ENCODE data around the gene GZMM. TPM values are rescaled to one million over a fixed set of nuclear protein-coding genes. Genes with fewer than 3 reads are reported as not detected.

Gene GZMM
- total and polyA plus RNA-seq, 9 donors, result 0.15 to 0.56 (median 0.25) TPM; not detected in 1

DNA sequence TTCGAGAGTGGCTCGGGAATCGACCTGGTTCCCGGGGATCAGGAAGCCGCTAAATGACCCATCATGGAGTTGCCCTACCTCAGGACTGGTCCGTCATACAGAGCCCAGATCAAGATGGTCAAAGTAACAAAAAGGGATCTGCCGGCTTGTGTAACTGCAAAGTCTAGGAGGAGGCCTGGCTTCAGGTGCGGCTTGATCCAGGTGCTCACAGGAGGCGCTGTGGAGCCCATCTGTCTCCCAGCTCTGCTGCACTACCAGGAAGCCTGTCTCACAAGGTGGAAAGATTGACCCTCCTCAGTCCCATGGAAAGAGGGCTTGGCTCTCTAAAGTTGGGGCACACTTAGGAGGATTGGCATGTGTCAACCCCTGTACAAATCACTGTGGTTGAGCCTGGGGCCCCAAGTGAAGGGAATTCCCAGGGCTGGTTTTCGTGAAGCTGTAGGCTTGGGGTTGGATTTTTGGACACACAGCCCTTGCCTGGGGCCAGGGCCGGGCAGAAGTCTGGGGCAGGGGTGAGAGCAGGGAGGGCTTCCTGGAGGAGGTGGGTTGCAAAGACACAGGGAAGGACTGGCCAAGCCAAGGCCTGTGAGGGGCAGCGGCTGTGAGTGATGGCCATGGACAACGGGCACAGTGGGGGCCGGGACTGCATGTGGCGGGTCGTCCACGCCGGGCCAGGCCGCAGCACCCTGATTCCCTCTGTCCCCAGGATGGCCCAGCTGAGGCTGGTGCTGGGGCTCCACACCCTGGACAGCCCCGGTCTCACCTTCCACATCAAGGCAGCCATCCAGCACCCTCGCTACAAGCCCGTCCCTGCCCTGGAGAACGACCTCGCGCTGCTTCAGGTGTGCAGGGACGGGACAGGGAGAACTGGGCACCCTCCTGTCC, 4.2 kb downstream of the GZMM start:
- Histone ChIP-seq H3K9me3 (replicated peaks; ENCODE audit: control insufficient read depth, low read depth, low read length) (no peaks in the 10 kb centered on the region), H3K4me3 (ENCODE audit: low read length) (no peak overlapping the region), H3K27ac (ENCODE audit: low read length) (no peak overlapping the region), H3K27me3 (ENCODE audit: control insufficient read depth, insufficient read depth, low read length) (peaks cover 8% of the 10 kb centered on the region), H3K4me1 (ENCODE audit: control insufficient read depth, insufficient read depth, low read length) (no peaks in the 10 kb centered on the region), H3K36me3 (ENCODE audit: control insufficient read depth, insufficient read depth, low read length) (peaks cover 2% of the 10 kb centered on the region)
- DNase-seq, result no peak
- 85% methylated on average over 19 of the region's 26 CpGs for WGBS (ENCODE audit: insufficient coverage)

DNA sequence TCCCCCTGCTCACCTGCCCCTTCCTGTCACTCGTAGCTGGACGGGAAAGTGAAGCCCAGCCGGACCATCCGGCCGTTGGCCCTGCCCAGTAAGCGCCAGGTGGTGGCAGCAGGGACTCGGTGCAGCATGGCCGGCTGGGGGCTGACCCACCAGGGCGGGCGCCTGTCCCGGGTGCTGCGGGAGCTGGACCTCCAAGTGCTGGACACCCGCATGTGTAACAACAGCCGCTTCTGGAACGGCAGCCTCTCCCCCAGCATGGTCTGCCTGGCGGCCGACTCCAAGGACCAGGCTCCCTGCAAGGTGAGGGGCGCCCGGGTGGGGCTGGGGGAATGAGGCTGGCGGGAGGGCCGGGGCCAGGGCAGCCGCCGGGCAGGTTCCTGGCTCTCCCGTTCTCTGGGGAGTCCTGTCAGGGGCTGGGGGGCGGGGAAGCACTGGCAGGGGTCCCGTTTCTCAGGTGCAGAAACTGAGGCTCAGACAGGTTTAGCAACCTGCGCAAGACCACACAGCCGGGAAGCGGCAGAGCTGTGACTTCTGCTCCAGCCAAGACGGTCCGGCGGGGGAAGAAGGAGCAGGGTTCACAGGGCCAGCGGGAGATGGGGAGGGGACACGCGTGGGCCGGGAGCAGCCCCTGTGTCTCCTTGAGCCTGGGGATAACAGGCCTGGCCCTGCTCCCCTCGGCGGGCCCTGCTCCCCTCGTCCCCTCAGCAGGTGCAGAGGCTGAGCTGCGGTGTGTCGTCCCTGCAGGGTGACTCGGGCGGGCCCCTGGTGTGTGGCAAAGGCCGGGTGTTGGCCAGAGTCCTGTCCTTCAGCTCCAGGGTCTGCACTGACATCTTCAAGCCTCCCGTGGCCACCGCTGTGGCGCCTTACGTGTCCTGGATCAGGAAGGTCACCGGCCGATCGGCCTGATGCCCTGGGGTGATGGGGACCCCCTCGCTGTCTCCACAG, 5.3 kb downstream of the GZMM start:
- 68% methylated on average over 39 of the region's 52 CpGs for WGBS (ENCODE audit: insufficient coverage)
- Histone ChIP-seq H3K27ac (ENCODE audit: low read length) (no peak overlapping the region), H3K36me3 (ENCODE audit: control insufficient read depth, insufficient read depth, low read length) (no peaks in the 10 kb centered on the region), H3K4me3 (ENCODE audit: low read length) (no peak overlapping the region), H3K9me3 (replicated peaks; ENCODE audit: control insufficient read depth, low read depth, low read length) (no peaks in the 10 kb centered on the region), H3K4me1 (ENCODE audit: control insufficient read depth, insufficient read depth, low read length) (no peaks in the 10 kb centered on the region), H3K27me3 (ENCODE audit: control insufficient read depth, insufficient read depth, low read length) (peaks cover 8% of the 10 kb centered on the region)
- no peak for DNase-seq

DNA sequence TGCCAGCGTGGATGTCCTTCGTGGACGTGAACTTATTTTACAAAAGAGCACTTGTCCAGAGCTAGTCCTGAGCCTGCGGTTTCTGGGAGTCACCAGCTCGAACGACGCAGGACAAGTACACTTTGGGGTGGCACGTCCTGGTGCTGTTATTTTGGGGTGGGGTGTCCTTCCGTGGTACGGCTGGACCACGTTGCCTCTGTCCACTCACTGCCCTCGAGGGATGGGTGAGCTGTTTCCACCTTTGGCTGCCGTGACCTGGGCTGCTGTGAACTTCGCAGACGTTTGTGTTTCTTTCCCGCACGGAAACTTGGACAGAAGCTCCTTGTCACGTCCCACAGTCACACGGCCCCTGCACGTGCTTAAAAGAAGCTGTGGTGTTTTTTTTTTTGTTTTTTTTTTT, 11.0 kb downstream of the GZMM start:
- Histone ChIP-seq H3K27me3 (ENCODE audit: control insufficient read depth, insufficient read depth, low read length) (peaks cover 7% of the 10 kb centered on the region), H3K4me1 (ENCODE audit: control insufficient read depth, insufficient read depth, low read length) (peaks cover 9% of the 10 kb centered on the region), H3K36me3 (ENCODE audit: control insufficient read depth, insufficient read depth, low read length) (no peaks in the 10 kb centered on the region), H3K4me3 (ENCODE audit: low read length) (no peak overlapping the region), H3K9me3 (replicated peaks; ENCODE audit: control insufficient read depth, low read depth, low read length) (no peaks in the 10 kb centered on the region), H3K27ac (ENCODE audit: low read length) (no peak overlapping the region)
- WGBS (ENCODE audit: insufficient coverage), result 80% methylated on average over 12 of the region's 20 CpGs
- peak; percentile 5 for DNase-seq

DNA sequence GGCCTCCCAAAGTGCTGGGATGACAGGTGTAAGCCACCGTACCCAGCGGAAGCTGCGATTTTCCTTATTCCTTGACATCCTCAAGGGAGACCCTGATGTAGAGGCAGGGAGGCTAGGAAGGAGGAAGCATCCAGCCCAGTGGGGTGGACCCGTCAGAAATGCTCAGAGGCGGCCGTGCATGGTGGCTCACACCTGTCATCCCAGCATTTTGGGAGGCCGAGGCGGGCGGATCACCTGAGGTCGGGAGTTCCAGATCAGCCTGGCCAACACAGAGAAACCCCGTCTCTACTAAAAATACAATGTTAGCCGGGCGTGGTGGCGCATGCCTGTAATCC, 11.6 kb downstream of the GZMM start:
- Histone ChIP-seq H3K27me3 (ENCODE audit: control insufficient read depth, insufficient read depth, low read length) (peaks cover 6% of the 10 kb centered on the region), H3K4me3 (ENCODE audit: low read length) (no peak overlapping the region), H3K4me1 (ENCODE audit: control insufficient read depth, insufficient read depth, low read length) (peaks cover 9% of the 10 kb centered on the region), H3K36me3 (ENCODE audit: control insufficient read depth, insufficient read depth, low read length) (no peaks in the 10 kb centered on the region), H3K27ac (ENCODE audit: low read length) (no peak overlapping the region), H3K9me3 (replicated peaks; ENCODE audit: control insufficient read depth, low read depth, low read length) (no peaks in the 10 kb centered on the region)
- WGBS (ENCODE audit: insufficient coverage), result 95% methylated on average over 4 of the region's 14 CpGs
- DNase-seq, result no peak

DNA sequence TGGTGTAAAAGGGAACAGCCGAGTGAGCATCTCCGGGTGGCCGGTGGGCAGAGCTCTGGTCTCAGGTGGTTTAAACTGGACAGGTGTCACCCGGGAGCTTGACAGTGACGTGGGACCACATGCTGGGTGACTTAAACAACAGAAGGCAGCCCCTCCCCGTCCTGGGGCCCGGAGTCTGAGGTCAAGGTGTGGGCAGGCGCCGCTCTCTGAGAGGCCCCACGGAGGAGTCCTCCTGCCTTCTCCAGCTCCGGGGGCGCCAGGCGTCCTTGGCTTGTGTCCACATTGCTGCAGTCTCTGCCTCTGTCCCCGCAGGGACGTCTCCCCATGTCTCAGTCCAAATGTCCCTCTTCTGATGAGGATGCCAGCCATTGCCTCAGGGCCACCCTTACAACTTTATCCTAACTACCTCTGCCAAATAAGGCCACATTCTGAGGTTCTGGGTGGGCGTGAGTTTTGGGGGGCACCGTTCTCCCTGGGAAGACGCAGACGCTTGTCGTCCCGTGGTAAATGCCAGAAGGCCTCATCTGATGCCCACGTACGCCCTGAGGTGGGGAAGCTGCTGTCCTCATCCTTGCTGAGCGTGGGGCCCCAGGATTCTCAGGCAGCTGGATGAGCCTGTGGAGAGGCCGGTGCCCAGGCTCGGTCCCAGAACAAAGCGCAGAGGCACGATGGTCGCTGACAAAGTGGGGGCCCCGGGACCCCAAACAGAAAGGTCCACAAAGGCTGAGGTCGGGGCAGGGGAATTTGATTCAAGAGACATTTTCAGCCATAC, 12.9 kb downstream of the GZMM start:
- H3K4me3 ChIP-seq (ENCODE audit: low read length), result no peak overlapping the region
- H3K4me1 ChIP-seq (ENCODE audit: control insufficient read depth, insufficient read depth, low read length), result peaks cover 9% of the 10 kb centered on the region
- WGBS (ENCODE audit: insufficient coverage), result 75% methylated on average over 26 of the region's 31 CpGs
- H3K36me3 ChIP-seq (ENCODE audit: control insufficient read depth, insufficient read depth, low read length), result no peaks in the 10 kb centered on the region
- H3K9me3 ChIP-seq (replicated peaks; ENCODE audit: control insufficient read depth, low read depth, low read length), result no peaks in the 10 kb centered on the region
- DNase-seq, result no peak
- no peak overlapping the region for H3K27ac ChIP-seq (ENCODE audit: low read length)
- H3K27me3 ChIP-seq (ENCODE audit: control insufficient read depth, insufficient read depth, low read length), result peaks cover 4% of the 10 kb centered on the region

DNA sequence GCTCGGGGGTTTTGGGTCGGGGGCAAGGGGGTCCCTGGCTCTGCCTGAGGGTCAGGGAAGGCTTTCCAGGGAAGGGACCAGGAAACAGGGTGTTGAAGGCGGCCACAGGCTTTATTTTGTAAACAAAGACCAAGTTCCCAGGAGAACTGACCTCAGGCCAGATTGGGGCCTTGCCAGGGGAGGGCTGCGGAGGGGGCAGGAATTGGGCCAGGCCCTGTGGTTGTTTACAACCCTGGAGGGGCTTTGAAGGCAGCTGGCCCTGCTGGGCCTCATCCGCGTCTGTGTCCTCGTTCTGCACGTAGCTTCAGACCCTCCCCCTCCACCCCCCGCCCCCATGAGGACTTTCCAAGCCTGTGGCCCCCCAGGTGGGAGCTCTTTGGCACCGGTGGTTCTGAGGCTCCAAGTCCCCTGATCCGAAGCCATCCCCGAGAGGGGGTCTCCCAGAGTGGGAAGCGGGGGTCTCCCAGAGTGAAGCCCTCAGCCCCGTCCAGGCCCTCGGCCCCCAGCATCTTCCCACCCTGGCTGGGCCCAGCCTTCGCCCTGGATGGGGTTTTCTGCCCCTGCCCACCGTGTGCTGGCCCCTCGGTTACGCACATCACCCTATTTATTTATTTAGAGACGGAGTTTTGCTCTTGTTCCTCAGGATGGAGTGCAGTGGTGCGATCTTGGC, 15.1 kb downstream of the GZMM start:
- Histone ChIP-seq H3K36me3 (ENCODE audit: control insufficient read depth, insufficient read depth, low read length) (no peaks in the 10 kb centered on the region), H3K27me3 (ENCODE audit: control insufficient read depth, insufficient read depth, low read length) (peaks cover 2% of the 10 kb centered on the region), H3K4me1 (ENCODE audit: control insufficient read depth, insufficient read depth, low read length) (peaks cover 9% of the 10 kb centered on the region), H3K4me3 (ENCODE audit: low read length) (no peak overlapping the region), H3K9me3 (replicated peaks; ENCODE audit: control insufficient read depth, low read depth, low read length) (no peaks in the 10 kb centered on the region), H3K27ac (ENCODE audit: low read length) (peak overlapping the region; percentile 7)
- DNase-seq, result peak; percentile 46
- 38% methylated on average over 11 of the region's 21 CpGs for WGBS (ENCODE audit: insufficient coverage)

DNA sequence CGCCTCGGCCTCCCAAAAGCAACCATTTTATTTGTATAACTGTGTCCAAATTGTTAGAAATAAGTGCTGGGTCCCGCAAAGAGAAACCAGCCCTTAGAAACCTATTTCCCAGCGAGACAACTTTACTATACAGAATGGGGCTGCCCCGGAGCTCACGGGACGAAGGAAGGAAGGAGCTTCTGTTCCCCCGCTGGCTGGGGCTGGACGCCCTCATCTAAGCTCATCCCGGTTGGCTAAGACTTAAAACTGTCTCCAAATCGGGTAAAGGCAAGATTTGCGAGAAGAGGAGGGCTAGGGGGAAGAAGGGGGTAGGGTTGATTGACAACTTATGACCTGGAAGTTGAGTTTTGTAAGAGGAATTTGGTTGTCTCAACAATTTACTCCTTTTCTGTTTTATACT, 16.3 kb downstream of the GZMM start:
- H3K27ac ChIP-seq (ENCODE audit: low read length), result no peak overlapping the region
- 40% methylated on average over 4 of the region's 12 CpGs for WGBS (ENCODE audit: insufficient coverage)

DNA sequence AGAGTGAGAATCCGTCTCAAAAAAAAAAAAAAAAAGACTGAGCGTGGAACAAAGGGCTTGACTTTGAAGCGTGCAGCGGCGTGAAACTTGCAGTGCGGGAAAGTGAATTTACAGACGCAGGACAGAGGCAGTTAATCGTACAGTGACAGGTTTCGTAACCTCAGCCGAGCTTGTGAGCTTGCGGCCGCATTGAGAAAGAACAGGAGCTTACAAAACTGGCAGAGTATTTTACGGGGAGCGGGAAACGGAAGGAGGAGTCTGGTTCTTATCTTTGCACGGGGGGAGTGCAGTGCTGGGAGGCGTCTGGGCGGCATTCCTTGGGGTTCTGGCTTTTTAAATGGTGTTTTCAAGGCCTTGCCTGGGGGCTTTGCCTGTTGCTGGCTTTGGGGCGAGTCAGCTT, 22.6 kb downstream of the GZMM start:
- peaks cover 6% of the 10 kb centered on the region for H3K27me3 ChIP-seq (ENCODE audit: control insufficient read depth, insufficient read depth, low read length)
- H3K36me3 ChIP-seq (ENCODE audit: control insufficient read depth, insufficient read depth, low read length), result no peaks in the 10 kb centered on the region
- 34% methylated on average over 18 of the region's 19 CpGs for WGBS (ENCODE audit: insufficient coverage)
- no peak overlapping the region for H3K27ac ChIP-seq (ENCODE audit: low read length)
- no peak overlapping the region for H3K4me3 ChIP-seq (ENCODE audit: low read length)
- peaks cover 7% of the 10 kb centered on the region for H3K4me1 ChIP-seq (ENCODE audit: control insufficient read depth, insufficient read depth, low read length)
- DNase-seq, result no peak
- H3K9me3 ChIP-seq (replicated peaks; ENCODE audit: control insufficient read depth, low read depth, low read length), result no peaks in the 10 kb centered on the region

More for the DNA sequence above, 16.3 kb downstream of the GZMM start:
- Histone ChIP-seq H3K4me3 (ENCODE audit: low read length) (no peak overlapping the region), H3K4me1 (ENCODE audit: control insufficient read depth, insufficient read depth, low read length) (peaks cover 9% of the 10 kb centered on the region), H3K36me3 (ENCODE audit: control insufficient read depth, insufficient read depth, low read length) (no peaks in the 10 kb centered on the region), H3K9me3 (replicated peaks; ENCODE audit: control insufficient read depth, low read depth, low read length) (no peaks in the 10 kb centered on the region), H3K27me3 (ENCODE audit: control insufficient read depth, insufficient read depth, low read length) (peaks cover 2% of the 10 kb centered on the region)
- DNase-seq, result no peak

DNA sequence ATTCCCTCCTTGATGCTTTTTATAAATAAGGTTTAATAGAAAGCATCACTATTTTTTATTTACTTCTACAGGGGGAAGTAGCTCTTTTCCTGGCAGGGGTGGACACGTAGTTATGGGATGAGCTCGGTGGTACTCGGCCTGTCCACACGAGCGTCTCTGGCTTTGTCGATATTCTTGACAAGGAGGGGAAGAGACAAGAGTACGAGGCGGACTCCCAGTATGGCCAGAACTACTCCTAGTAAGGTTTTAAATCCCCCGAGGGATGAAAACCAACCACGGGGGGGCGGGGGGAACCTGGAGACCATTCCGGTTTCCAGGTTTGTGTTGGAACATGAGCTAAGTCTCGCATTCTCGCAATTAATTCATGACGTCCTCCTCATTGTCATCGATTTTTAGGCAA, 23.0 kb downstream of the GZMM start:
- DNase-seq, result no peak
- Histone ChIP-seq H3K4me3 (ENCODE audit: low read length) (no peak overlapping the region), H3K27ac (ENCODE audit: low read length) (no peak overlapping the region), H3K36me3 (ENCODE audit: control insufficient read depth, insufficient read depth, low read length) (no peaks in the 10 kb centered on the region), H3K9me3 (replicated peaks; ENCODE audit: control insufficient read depth, low read depth, low read length) (no peaks in the 10 kb centered on the region), H3K4me1 (ENCODE audit: control insufficient read depth, insufficient read depth, low read length) (peaks cover 11% of the 10 kb centered on the region), H3K27me3 (ENCODE audit: control insufficient read depth, insufficient read depth, low read length) (peaks cover 8% of the 10 kb centered on the region)
- whole genome bisulfite sequencing (ENCODE audit: insufficient coverage), result 70% methylated on average over 14 of the region's 16 CpGs
